Pancreas (tissue), 10 donors: ENCODE measurements around the gene MRPL28. TPM values are rescaled to one million over a fixed set of nuclear protein-coding genes. Genes with fewer than 3 reads are reported as not detected.

ENCODE experiments used
- ATAC-seq, 4 donors: fragments of 200-7000 bp; cut with Tn5 transposase; one replicate each; pipeline versions ENCODE4 v1.8.0 to v1.9.1; 2020; ENCODE audit warnings: mild to moderate bottlenecking in 4 of 4, moderate library complexity in 4 of 4
- DNase-seq, 6 donors: peaks; one replicate each; pipeline ENCODE4 v3.0.0-alpha.2; 2020
- FAIRE-seq: peaks from 2 replicates; lab custom pipeline; 2012; peaks lifted over from hg19 to GRCh38; lab: Jason Lieb, UNC
- H3K27ac ChIP-seq, 4 donors: fragments of 200-600 bp; sonication (generic); 1 replicate in 3 of 4; 2 replicates in 1 of 4; pipeline versions ENCODE4 v1.5.0 to v1.8.0; 2020
- H3K27me3 ChIP-seq, 4 donors: fragments of 200-600 bp; one replicate each; pipeline ENCODE4 v1.8.0; 2021
- H3K36me3 ChIP-seq, 3 donors: fragments of 200-600 bp; sonication (generic) in 1 of 3; one replicate each; pipeline versions ENCODE4 v1.5.0 to v1.8.0; 2020 to 2021
- H3K4me1 ChIP-seq, 3 donors: fragments of 200-600 bp; one replicate each; pipeline ENCODE4 v1.8.0; 2021
- H3K4me3 ChIP-seq, 4 donors: fragments of 200-600 bp; sonication (generic) in 2 of 4; one replicate each; pipeline versions ENCODE4 v1.5.0 to v1.8.0; 2020 to 2021
- H3K9me3 ChIP-seq, 4 donors: fragments of 200-600 bp; one replicate each; pipeline ENCODE4 v1.8.0; 2021
- WGBS, 2 donors: extraction: QIAGEN DNeasy Blood & Tissue Kit; methylation state at CpG; one replicate each; pipeline ENCODE4 v1.1.7; 2013; 5-methylcytosine and 5-hydroxymethylcytosine counted together
- intact Hi-C, 3 donors: fragments of 100-400 bp; cut with DNase I; formaldehyde crosslinking; loops; one replicate each; pipeline versions ENCODE4 v1.11.1 to v1.14.2; 2022
- polyA plus RNA-seq, 2 donors: library from polyadenylated mRNA; stranded (reverse); fragments of 200-250 nt; gene quantifications; one replicate each; pipeline ENCODE4 v1.2.3, GENCODE V29; 2013
- total RNA-seq, 6 donors: library from RNA; stranded (reverse); fragmentation: NEBNext Ultra II Directional in 4 of 6; extraction: Animal tissue kit (Norgen Biotek cat#: 25700) in 4 of 6; gene quantifications; one replicate each; pipeline versions ENCODE4 v1.2.1 to v1.2.4, GENCODE V29; 2021 to 2023
- TF ChIP-seq, protein P1 (sequence below), 4 donors: fragments of 200-600 bp; sonication (generic) in 3 of 4; IDR thresholded peaks; one replicate each; pipeline versions ENCODE4 v1.5.0 to v1.8.0; 2021; ENCODE audit warnings: antibody characterized with exemption in 4 of 4
- donor health status: healthy with polysubstance abuse.
- donor health status: DM: no; HTN: no; CAD: no; lungs with moderate emphysema.
- donor health status: DM: no; HTN: no; CAD: no.
- donor health status: control.
- donor health status: control.
- donor health status: Bipolar disorder and iron deficiency.
- donor health status: DM: yes; HTN: yes; CAD: no.
- donor health status: DM: no; HTN: no; CAD: no.
- donor health status: DM: no; HTN: no; CAD: no.
- donor health status: DM: yes; HTN: yes; CAD: no.

Gene MRPL28
- total and polyA plus RNA-seq, 8 donors, result 9.2 to 65.4 (median 20.5) TPM

DNA sequence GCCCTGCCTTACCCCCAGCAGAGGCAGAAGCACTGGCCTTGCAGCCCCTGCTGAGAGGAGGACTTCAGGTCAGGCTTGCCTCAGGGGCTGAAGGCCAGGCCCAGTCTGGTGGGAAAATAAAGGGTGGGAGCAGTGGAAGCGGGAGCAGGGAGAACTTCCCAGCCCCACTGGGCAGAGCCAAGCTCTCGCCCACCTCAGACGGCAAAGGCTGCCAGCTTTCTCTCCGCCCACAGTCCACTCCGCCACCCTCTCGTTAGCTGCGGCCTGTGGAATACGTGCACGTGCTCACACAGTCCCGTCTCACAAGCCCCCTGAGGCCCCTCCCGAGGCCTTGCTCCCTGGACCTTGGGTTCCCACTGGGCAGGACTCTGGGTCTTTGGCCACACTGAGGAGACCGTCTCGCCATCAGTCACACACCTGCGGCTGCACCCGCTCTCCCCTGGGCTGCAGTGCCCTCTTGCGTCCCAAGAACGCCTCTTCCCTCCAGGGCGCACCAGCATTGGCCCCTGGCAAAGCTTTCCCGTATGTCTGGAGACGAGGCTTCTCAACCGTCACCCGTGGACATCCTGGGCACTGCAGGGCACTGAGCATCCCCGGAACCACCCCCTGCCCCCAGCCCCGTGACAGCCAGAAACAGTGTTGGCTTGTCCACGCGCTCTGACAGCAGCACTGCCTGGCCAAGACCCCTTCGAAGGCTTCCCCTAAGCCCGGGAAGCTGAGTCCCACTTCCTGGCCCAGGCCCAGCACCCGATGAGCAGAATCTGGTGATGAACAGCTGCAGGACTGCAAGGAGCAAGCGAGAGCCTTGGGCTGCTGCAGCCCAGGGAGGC, 8.3 kb downstream of the MRPL28 start:
- Histone ChIP-seq H3K27me3 (no peaks in the 10 kb centered on the region), H3K36me3 (no peaks in the 10 kb centered on the region), H3K27ac (no peak overlapping the region), H3K4me1 (no peaks in the 10 kb centered on the region), H3K4me3 (no peak overlapping the region), H3K9me3 (no peaks in the 10 kb centered on the region)
- WGBS, 2 donors, result 17 to 19% methylated on average over 30 of the region's 30 CpGs
- DNase-seq (peak; percentile 69 to 95 (median 84)), ATAC-seq (peak; percentile 87 to 96 (median 93)), FAIRE-seq (no peak)
- TF ChIP-seq, protein P1, sequence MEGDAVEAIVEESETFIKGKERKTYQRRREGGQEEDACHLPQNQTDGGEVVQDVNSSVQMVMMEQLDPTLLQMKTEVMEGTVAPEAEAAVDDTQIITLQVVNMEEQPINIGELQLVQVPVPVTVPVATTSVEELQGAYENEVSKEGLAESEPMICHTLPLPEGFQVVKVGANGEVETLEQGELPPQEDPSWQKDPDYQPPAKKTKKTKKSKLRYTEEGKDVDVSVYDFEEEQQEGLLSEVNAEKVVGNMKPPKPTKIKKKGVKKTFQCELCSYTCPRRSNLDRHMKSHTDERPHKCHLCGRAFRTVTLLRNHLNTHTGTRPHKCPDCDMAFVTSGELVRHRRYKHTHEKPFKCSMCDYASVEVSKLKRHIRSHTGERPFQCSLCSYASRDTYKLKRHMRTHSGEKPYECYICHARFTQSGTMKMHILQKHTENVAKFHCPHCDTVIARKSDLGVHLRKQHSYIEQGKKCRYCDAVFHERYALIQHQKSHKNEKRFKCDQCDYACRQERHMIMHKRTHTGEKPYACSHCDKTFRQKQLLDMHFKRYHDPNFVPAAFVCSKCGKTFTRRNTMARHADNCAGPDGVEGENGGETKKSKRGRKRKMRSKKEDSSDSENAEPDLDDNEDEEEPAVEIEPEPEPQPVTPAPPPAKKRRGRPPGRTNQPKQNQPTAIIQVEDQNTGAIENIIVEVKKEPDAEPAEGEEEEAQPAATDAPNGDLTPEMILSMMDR (IDR thresholded peaks at IDR 0.05), result peak; percentile 61 to 77 (median 69)
- intact Hi-C loops, result loop anchor here in 1 of 3 donors (5.0 kb wide), 1 partner anchor 255 kb away; no protein-coding TSS in a partner anchor

DNA sequence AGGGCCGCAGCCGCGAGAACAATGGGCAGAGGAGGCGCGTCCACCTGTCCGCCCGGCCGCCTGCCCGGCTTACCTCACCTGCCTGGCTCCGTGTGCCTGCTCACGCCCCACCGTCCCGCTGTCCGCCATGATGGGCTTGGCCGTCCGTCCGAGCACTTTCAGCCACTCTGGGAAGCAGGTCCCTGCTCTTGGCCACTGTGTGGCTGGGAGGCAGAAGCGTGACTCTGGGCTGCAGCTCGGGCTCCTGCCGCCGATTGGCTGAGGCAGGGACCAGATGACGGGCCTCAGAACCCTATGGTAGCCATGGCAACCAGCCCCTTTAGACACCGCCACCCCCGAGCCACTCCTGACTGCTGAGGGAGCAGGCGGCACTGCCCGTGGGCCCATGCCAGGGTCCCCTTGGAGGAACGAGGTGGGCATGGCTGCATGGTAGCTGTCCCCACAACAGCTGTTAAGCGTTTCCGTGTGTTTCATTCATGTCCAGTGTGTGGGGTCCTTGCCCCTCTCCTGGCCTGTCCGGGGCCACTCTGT, 8.9 kb downstream of the MRPL28 start:
- H3K27ac ChIP-seq, result no peak overlapping the region
- WGBS, 2 donors, result 70 to 76% methylated on average over 25 to 30 of the region's 30 CpGs
- no peaks in the 10 kb centered on the region for H3K4me1 ChIP-seq
- no peaks in the 10 kb centered on the region for H3K27me3 ChIP-seq
- no peak for FAIRE-seq
- no peak for ATAC-seq
- intact Hi-C loops, result loop anchor here in 1 of 3 donors (5.0 kb wide), 1 partner anchor 254 kb away; no protein-coding TSS in a partner anchor
- H3K36me3 ChIP-seq, result no peaks in the 10 kb centered on the region
- no peak overlapping the region for H3K4me3 ChIP-seq
- peak in 4 of 6 donors; percentile 21 to 71 (median 50) for DNase-seq
- no peaks in the 10 kb centered on the region for H3K9me3 ChIP-seq
- TF ChIP-seq, protein P1 (IDR thresholded peaks at IDR 0.05), result no peak

DNA sequence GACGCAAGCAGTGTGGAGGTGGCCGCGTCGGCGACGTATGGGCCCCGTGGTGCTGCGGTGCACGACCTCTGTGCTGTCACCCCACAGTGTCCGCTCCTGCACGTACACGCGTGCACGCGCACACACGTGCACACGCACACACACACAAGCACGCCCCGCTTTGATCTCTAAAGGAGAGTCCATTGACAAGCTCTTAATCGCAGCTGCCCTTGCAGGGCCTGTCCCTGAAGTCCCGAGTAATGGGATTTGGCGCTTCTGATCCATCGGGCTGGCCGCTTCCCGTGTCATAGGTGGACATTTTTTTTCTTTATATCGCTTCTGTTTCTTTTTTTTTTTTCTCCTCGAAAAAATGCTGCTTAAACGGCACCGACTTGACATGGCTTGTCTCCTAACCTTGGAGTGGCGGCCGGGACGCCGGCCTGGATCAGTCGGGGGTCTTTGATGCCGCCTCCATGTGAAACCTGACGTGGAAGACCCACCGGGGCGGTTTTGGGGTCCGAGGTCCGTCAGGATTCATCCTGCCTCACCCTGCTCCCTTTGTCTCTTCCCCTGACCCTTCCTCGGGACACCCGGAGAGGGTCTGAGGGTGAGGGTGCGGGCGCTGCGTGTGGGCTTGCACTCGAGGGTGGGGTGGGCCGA, 9.5 kb downstream of the MRPL28 start:
- Histone ChIP-seq H3K27me3 (no peaks in the 10 kb centered on the region), H3K27ac (no peak overlapping the region), H3K4me3 (no peak overlapping the region), H3K36me3 (no peaks in the 10 kb centered on the region), H3K9me3 (no peaks in the 10 kb centered on the region), H3K4me1 (no peaks in the 10 kb centered on the region)
- ATAC-seq (no peak), DNase-seq (peak in 2 of 6 donors; percentile 17 to 49), FAIRE-seq (no peak)
- intact Hi-C loops, result loop anchor here in 1 of 3 donors (5.0 kb wide), 1 partner anchor 254 kb away; no protein-coding TSS in a partner anchor
- WGBS, 2 donors, result 80 to 85% methylated on average over 47 of the region's 47 CpGs
- TF ChIP-seq, protein P1 (IDR thresholded peaks at IDR 0.05), result no peak

DNA sequence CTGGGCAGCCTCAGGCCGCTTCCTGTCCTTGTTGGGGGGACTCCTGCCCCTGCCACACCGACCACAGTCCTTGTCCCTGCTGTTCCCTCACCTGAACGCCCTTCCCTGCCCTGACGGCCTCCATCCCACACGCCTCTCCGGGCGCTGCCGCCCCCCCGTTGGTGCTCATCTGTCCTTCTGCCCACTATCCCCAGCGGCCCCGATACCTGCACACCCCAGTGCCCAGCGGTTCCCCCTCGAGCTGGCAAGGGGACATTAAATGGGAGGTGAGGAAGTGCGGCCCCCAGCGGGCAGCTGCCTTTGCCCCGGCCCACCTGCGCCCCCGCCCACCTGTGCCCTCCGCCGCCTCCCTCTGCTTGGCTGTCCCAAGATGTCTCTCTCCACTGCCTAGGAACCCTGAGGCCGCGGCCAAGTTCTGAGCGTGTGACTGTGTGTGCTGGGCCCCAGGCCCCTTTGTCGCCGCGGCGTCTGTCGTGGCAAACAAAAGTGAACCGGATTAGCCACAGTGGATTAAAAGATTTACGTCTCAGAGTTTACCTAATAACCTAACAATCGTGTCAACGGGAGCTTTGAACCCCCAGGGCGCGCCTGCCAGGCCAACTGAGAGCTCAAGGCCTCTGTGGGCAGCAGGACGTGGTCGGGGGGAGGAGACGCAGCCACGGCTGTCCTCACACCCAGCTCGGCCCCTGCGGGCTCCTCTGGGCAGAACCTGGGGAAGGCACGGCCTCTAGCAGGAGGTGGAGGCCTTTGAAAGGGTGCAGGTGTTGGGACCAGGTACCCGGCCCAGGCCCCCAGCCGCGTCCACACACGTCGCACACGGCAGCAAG, 10.3 kb downstream of the MRPL28 start:
- intact Hi-C loops, result loop anchor here in 1 of 3 donors (5.0 kb wide), 1 partner anchor 253 kb away; no protein-coding TSS in a partner anchor
- no peak for ATAC-seq
- TF ChIP-seq, protein P1 (IDR thresholded peaks at IDR 0.05), result no peak

More for the DNA sequence above, 10.3 kb downstream of the MRPL28 start:
- Histone ChIP-seq H3K4me3 (no peak overlapping the region), H3K36me3 (no peaks in the 10 kb centered on the region), H3K4me1 (no peaks in the 10 kb centered on the region), H3K27ac (no peak overlapping the region), H3K27me3 (no peaks in the 10 kb centered on the region), H3K9me3 (no peaks in the 10 kb centered on the region)
- FAIRE-seq (no peak), DNase-seq (peak in 3 of 6 donors; percentile 30 to 66 (median 56))
- WGBS, 2 donors, result 84 to 92% methylated on average over 47 of the region's 47 CpGs
